ENCODE results near the gene ZFYVE27.

- TF ChIP-seq EP300 (IDR thresholded peaks at IDR 0.05) = no peak
- TF ChIP-seq POLR2AphosphoS5 (IDR thresholded peaks at IDR 0.05) = no peak
- TF ChIP-seq, protein P1, sequence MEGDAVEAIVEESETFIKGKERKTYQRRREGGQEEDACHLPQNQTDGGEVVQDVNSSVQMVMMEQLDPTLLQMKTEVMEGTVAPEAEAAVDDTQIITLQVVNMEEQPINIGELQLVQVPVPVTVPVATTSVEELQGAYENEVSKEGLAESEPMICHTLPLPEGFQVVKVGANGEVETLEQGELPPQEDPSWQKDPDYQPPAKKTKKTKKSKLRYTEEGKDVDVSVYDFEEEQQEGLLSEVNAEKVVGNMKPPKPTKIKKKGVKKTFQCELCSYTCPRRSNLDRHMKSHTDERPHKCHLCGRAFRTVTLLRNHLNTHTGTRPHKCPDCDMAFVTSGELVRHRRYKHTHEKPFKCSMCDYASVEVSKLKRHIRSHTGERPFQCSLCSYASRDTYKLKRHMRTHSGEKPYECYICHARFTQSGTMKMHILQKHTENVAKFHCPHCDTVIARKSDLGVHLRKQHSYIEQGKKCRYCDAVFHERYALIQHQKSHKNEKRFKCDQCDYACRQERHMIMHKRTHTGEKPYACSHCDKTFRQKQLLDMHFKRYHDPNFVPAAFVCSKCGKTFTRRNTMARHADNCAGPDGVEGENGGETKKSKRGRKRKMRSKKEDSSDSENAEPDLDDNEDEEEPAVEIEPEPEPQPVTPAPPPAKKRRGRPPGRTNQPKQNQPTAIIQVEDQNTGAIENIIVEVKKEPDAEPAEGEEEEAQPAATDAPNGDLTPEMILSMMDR (IDR thresholded peaks at IDR 0.05) = no peak
Measured at GRCh38 chr10:97761331-97761865, 24.5 kb downstream of the ZFYVE27 start.
